ENCODE data around the gene SGF29.
"Not testable (repeated sequence)": the region's sequence is repeated elsewhere in the genome, so short reads cannot be mapped to it uniquely, and the experiment has no call there.

SGF29 gene

GRCh38 chr16:28534542-28535373 lies 19.0 kb upstream of the SGF29 start:
- no peak for DNase-seq

GRCh38 chr16:28537076-28537475 lies 16.6 kb upstream of the SGF29 start:
- no peak for DNase-seq

GRCh38 chr16:28537964-28538732 lies 15.6 kb upstream of the SGF29 start:
- DNase-seq, result no peak

GRCh38 chr16:28538733-28539596 lies 14.8 kb upstream of the SGF29 start, which contains the start of gene NUPR1:
Gene NUPR1 (minus strand): TSS chr16:28538974. CDS start chr16:28538907, 67 bp downstream.
- DNase-seq, result peak; percentile 69

DNA sequence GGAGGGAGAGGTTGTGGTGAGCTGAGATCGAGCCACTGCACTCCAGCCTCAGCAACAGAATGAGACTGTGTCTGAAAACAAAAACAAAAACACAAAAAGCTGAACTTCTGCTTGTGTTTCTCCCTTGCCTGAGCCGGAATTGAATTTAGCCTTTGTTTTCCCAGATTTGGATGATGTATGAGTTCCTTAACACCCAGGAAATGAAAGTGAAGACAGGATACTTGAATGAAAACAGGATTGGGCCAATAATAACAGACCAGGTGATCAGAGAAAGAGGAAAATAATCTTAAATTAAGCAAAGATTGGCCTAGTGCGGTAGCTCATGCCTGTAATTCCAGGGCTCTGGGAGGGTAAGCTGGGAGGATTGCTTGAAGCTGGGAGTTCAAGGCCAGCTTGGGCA lies 13.4 kb upstream of the SGF29 start:
- no peak for DNase-seq

DNA sequence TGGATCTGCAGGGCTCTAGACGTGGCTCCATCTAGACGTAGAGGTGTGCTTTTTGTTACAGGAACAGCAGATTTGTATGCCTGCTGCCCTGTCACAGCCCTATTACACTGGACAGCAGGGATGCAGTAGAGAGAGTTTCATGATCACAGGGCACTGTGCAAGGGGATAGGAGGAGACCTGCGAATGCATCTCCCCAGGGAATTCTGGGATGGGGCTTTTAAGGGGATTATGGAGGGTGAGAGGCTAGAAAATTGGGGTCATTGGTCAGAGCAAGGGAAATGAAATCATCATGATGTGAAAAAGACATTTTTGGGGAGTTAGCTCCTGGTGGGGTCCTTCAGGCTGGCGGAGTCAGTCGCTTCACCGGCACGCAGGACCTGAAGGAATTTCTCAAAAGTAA lies 11.1 kb upstream of the SGF29 start:
- no peak for DNase-seq

DNA sequence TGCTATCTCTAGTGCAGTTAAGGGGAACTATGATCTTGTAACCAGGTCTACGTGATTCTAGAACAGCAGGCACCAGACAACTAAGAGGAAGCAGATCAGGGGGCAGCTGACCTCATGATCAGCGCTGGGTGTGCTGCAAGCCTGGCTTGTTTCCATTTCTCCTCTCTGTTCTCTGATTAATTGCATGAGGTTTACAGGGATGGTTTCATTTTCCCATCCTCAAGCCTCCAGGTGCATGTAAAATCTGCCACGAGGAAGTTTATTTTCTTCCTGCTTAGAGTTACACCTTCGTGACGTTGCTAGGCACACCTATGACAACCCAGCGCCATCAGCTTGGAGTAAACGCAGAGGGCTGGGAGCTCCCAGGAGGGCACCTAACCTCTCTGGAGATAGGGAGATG lies 10.6 kb upstream of the SGF29 start:
- DNase-seq, result no peak

- DNase-seq, result no peak
Measured at GRCh38 chr16:28544998-28545397, 8.7 kb upstream of the SGF29 start.

DNA sequence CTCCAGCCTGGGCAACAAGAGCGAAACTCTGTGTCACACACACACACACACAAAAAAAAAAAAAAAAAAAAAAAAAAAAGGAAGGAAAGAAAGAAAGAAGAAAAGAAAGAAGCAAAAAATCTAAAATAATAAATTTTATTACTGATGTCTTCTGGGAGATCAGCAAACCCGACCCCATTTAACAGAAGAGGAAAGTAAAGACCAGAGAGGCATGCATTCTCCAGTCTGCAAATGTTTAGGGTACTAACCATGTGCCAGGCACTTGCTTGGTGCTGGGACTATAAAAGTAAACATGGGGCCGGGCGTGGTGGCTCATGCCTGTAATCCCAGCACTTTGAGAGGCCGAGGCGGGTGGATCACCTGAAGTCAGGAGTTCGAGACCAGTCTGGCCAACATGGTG lies 7.8 kb upstream of the SGF29 start:
- DNase-seq, result not testable (repeated sequence)

DNA sequence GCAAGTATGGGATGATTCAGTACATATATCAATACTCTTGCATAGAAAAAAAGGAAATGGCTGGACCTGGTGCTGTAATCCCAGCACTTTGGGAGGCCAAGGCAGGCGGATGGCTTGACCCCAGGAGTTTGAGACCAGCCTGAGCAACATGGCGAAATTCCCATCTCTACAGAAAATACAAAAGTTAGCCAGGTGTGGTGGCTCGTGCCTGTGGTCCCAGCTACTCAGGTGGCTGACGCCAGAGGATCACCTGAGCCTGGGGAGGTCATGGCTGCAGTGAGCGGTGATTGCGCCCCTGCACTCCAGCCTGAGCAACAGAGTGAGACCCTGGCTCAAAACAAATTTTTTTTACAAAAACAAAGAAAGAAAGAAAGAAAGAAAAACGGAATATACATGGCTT lies 7.1 kb upstream of the SGF29 start:
- no peak for DNase-seq

DNA sequence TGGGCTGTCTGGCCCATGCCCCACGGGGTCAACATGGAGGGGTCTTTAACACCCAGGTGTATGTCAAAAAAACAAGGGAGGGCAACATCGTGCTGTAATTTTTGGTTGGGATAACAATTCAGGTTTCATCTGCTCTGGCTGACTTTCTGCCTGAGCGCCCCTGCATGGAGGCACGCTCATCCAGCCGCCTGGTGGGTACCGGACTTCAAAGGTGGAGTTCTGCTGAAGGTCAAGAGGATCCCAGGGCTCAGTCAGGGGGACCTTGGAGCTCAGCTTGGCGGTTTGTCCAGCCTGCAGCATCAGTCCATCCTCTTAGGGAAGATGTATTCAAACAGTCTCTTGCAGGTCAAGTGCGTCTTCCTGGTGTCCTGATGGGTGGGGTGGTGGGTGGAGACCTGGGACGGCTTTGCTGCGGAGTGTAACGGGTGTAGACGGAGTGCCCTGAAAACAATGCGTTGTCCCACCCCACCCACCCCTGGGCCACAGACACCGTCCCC lies 5.4 kb upstream of the SGF29 start:
- no peak for DNase-seq

- DNase-seq, result no peak
Measured at GRCh38 chr16:28549301-28549899, 4.3 kb upstream of the SGF29 start.

DNA sequence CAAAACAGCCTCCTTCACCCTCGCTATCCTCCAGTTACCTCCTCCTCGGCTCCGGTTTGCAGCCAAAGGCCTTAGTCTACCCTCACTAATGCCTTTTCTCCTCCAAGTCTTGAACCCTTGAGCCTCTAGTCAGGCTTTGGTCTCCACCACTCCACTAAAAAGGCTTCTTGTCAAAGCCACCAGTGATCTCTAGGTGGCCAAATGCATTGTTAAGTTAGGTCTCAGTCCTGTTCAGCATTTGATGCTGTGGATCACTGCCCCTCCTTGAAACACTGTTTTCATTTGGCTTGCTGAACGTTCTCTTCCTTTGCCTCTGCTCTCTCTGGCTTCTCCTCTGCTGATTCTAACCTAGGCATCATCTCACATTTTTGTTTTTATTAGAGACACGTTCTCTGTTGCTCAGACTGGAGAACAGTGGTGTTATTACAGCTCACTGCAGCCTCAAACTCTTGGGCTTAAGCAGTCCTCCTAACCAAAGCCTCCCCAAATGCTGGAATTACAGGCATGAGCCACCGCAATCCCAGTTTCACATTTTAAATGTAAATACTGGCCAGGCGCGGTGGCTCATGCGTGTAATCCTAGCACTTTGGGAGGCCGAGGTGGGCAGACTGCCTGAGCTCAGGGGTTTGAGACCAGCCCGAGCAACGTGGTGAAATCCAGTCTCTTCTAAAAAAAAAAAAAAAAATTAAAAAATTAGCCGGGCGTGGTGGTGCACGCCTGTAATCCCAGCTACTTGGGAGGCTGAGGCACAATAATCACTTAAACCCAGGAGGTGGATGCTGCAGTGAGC lies 1.1 kb downstream of the SGF29 start:
- DNase-seq, result no peak

- no peak for DNase-seq
Measured at GRCh38 chr16:28555561-28555960, 1.8 kb downstream of the SGF29 start.

- DNase-seq, result no peak
Measured at GRCh38 chr16:28556914-28557320, 3.2 kb downstream of the SGF29 start.

DNA sequence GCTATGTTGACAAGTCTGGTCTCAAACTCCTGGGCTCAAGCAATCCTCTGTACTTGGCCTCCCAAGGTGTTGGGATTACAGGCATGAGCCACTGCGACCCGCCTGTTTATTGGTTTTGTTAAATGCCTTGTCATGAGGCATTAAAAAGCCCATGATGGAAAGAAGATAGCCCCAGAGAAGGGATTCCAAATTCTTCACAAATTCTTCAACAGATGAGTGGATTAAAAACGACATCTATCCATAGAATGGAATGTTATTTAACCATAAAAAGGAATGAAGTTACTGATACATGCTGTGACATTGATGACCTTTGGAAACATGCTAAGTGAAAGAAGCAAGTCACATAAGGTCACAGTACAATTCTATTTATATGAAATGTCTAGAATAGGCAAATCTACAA lies 4.7 kb downstream of the SGF29 start:
- no peak for DNase-seq

GRCh38 chr16:28561557-28562187 lies 8.0 kb downstream of the SGF29 start:
- DNase-seq, result no peak

DNA sequence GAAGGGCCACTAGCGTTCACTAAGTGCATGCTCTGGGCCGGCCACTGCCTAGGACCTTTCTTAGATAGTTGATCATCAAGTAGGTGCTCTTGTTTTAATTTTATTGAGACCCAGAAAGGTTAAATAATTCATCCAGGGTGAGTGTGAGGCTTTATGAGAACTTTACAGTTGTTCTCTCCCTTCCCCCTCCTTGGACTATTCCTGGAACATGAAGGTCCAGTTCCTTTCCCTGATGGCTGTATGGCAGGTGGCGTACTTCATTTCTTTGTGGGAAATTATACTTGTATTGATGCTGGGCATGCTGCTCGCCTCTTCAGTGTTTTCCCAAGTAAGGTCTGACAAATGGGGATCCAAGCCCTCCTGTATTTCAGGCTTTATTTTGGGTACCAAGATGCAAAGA lies 8.5 kb downstream of the SGF29 start:
- no peak for DNase-seq

DNA sequence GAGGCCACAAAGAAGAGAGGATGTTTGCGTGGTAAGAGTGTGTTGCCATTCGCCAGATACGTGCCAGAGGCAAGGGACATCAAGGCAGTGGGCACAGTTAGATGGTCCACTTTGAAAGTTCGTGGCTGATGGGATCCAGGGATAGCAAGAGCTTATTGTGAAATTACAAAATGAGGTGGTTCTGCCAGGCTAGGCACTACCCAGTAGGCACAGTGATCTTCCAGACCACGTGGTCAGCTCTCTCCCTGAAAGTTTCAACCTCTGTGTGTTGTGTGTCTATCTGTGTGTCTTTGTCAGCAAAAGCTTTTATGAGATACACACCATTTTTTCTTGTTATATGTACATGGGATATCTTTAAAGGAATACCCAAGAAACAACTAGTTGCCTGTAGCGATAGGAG lies 9.5 kb downstream of the SGF29 start:
- DNase-seq, result no peak

GRCh38 chr16:28566233-28566925 lies 12.7 kb downstream of the SGF29 start:
- not testable (repeated sequence) for DNase-seq

DNA sequence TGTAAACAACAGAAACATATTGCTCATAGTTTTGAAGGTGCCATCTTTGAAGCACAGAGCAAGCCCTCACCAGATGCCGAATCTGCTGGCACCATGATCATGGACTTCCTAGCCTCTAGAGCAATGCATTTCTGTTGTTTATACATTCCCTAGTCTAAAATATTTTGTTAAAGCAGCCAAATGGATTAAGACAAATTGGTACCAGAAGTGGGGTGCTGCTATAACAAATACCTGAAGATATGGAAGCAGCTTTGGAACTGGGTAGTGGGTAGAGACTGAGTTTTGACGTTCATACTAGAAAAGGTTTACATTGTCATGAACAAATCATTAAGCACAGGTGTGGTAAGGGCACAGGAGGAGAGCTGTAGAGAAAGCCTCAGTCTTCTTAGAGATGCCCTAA lies 13.6 kb downstream of the SGF29 start:
- no peak for DNase-seq
